NB4 (cell line): Measurements from ENCODE around the gene PPP1R15B.

Source experiments
- DNase-seq: peaks from one replicate; pipeline ENCODE4 v3.0.0; 2010; ENCODE audit warnings: low read depth
- H3K4me3 ChIP-seq: one replicate; pipeline ENCODE4 v1.5.1; 2011; ENCODE audit warnings: mild to moderate bottlenecking, low read depth, low read length, moderate library complexity
- CTCF ChIP-seq: IDR thresholded peaks from one replicate; pipeline ENCODE4 v1.5.1; 2012; ENCODE audit warnings: low read depth, low read length
- MAX ChIP-seq: IDR thresholded peaks from 2 replicates; pipeline ENCODE4 v1.6.1; 2011; ENCODE audit warnings: low read depth, low read length
- MYC ChIP-seq: IDR thresholded peaks from 2 replicates; pipeline ENCODE4 v1.6.1; 2011; ENCODE audit warnings: low read depth, low read length
- POLR2A ChIP-seq: IDR thresholded peaks from 2 replicates; pipeline ENCODE4 v1.6.1; 2011; ENCODE audit warnings: mild to moderate bottlenecking; ENCODE audit not compliant: insufficient read length; ENCODE audit errors: extremely low read depth

Gene PPP1R15B

GRCh38 chr1:204366759-204367158 is 44.9 kb downstream of the PPP1R15B start:
- DNase-seq: peak; percentile 33
- TF ChIP-seq CTCF (peak; percentile 74), POLR2A (no peak)

GRCh38 chr1:204363335-204364114 is 48.1 kb downstream of the PPP1R15B start:
- no peak for TF ChIP-seq MYC
- peak; percentile 45; the same call in 1 of the 2 replicates for TF ChIP-seq MAX
- peak; percentile 86 for TF ChIP-seq CTCF
- TF ChIP-seq POLR2A: no peak
- peak; percentile 83 for DNase-seq
- H3K4me3 ChIP-seq: peak overlapping the region; percentile 23

More at GRCh38 chr1:204366759-204367158, 44.9 kb downstream of the PPP1R15B start:
- no peak overlapping the region for H3K4me3 ChIP-seq

- no peak overlapping the region for H3K4me3 ChIP-seq
- DNase-seq: no peak
- TF ChIP-seq MAX: no peak
Measured at GRCh38 chr1:204362984-204363334, 48.7 kb downstream of the PPP1R15B start.

GRCh38 chr1:204361781-204362180 is 49.8 kb downstream of the PPP1R15B start:
- H3K4me3 ChIP-seq: no peak overlapping the region
- no peak for DNase-seq
- no peak for TF ChIP-seq CTCF
- no peak for TF ChIP-seq POLR2A
- no peak for TF ChIP-seq MYC
- TF ChIP-seq MAX: no peak

- no peak overlapping the region for H3K4me3 ChIP-seq
- DNase-seq: no peak
- TF ChIP-seq POLR2A (no peak), MAX (no peak), CTCF (no peak), MYC (no peak)
Measured at GRCh38 chr1:204361341-204361771, 50.3 kb downstream of the PPP1R15B start.

- TF ChIP-seq MYC: no peak
- TF ChIP-seq MAX: no peak
- TF ChIP-seq CTCF: no peak
- TF ChIP-seq POLR2A: no peak
- H3K4me3 ChIP-seq: no peak overlapping the region
- DNase-seq: no peak
Measured at GRCh38 chr1:204360314-204360713, 51.3 kb downstream of the PPP1R15B start.
